Epithelial cell of prostate (primary cell): ENCODE data around the gene RNU6-1.

Experiments used
- DNase-seq: peaks from one replicate; pipeline ENCODE4 v3.0.0-alpha.2; 2011; ENCODE audit warnings: low read depth, low spot score
- H3K27ac ChIP-seq: fragments of 450-650 bp; 2 replicates; pipeline ENCODE4 v1.5.1; 2017; ENCODE audit warnings: mild to moderate bottlenecking

The RNU6-1 gene

DNA sequence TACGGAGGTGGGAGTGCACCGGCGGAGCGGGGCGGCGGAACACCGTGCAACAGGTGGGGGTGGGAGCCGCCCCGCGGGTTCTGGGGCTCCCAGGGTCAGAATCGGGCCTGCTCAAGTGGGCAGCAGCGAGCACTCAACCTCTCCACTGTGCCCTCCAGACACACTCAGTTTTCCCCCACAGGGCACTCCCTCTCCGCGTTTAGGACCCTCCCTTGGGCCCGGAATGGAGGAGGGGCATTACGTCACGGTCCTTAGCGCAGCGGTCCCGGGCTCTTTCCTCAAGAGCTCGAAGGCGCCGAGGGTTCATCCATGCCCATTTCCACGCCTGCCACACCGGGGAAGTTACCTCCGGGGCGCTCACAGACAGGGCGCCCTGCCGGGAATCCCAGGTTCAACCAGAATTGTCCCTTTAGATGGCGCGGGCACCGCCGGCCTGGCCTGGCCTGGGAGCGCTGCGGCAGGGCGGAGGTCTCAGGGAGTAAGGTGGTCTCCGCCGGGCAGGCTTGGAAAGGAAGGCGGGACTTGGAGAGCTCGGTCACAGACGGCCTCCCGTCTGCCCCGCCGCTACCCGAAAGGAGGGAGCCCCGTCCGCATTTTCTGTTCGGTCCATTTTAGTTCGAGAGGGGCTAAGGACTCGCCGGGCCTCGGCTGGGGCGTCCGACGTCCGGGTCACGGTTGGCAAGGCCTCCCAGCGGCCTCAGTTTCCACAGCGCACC is 5.1 kb downstream of the RNU6-1 start:
- no peak for DNase-seq
- H3K27ac ChIP-seq, result no peak overlapping the region

DNA sequence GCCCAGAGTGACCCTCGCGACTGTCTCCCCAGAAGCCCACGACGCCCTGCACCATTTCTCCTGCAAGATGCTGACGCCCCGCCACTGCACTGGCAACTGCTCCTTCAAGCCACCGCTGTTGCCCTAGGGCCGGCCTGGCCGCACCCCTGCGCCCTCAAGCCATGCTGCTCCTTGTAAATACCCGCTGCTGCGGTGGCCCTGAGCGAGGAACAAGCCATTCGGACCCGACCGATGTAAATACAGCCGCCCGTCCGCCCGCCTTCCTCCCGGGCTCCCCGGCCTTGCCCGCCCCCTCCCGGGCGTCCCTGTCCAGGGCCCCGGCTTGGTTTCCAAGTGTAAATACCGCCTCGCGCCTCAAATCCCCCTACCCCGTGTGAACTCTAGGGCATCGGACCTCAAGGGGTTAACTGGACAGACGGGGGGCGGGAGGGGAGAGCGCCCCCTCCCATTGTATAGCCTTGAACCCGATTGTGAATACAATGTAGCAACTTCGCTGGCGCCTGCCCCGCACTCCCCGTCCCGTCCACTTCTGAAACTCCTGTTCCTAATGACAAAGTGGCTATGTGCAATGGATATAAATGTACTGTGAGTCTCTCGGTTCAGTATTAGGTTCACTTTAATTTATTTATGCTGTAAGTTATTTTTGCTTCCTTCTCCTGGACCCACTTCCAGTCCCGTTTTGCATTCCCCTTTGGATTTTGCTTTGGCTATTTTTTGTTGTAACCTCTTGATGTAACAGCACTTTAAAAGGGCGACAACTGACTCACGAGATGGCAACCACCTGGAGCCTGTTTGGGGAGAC is 5.9 kb downstream of the RNU6-1 start:
- DNase-seq, result no peak

DNA sequence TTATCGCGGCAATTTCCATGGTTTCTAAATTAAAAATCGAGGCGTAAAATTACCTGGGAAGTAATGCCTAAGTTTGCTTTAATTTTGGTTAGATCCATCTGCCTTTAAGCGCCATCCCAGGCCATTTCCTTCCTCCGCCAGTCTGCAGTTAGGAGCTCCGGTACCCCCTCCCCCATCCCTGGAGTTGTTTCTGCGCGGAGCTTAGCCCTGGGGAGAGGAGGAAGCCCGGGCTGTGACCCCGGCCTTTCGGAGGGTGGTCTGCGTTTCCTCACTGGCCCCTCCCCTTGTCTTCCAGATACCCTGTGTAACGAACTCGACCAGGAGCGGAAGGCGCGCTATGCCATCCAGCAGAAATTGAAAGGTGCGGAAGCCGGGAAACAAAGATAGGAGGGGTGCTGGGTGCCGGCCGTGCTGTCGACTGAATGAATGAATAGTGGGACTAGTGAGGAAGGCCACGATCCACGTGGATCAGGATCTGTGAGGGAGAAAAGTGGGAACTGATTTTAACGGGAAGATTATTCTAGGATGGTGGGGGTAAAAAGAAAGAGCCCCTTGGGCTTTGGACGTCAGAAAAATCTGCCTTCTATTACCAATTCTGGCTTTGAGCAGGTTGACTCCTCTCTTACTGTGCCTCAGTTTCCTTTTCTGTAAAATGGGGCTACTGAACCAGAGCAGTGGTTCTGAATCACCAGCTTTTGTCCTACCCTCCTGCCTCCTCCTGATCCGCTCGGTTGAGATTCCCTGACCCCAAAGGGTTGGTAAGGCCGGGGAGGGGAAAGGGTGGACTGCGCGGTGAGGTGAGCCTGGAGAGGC is 6.7 kb downstream of the RNU6-1 start:
- H3K27ac ChIP-seq, result no peak overlapping the region
- DNase-seq, result no peak

More for the DNA sequence above, 5.9 kb downstream of the RNU6-1 start:
- no peak overlapping the region for H3K27ac ChIP-seq

DNA sequence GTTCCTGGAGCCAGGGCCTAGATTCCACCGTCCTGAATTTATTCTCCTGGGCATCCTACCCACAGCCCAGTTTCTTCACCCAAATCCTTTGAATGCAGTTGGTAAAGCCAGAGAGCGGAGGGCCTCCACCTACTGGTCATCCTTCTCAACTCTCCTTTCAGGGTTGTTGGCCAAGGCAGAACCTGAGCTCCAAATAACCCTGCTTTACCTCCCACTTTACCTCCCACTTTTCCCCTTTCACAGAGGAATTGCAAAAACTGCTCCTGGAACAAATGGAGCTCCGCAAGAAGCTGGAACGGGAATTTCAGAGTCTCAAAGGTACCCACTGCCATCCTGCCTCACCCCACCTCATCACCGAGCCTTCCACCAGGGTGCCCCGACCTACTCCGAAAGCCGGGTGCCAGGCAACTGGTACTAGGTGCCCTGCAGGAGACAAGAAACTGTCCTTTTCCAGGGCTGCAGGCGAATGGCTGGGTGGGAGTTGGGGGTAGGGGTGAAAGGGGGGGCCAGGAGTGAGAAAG is 7.8 kb downstream of the RNU6-1 start:
- DNase-seq, result no peak
- H3K27ac ChIP-seq, result no peak overlapping the region

DNA sequence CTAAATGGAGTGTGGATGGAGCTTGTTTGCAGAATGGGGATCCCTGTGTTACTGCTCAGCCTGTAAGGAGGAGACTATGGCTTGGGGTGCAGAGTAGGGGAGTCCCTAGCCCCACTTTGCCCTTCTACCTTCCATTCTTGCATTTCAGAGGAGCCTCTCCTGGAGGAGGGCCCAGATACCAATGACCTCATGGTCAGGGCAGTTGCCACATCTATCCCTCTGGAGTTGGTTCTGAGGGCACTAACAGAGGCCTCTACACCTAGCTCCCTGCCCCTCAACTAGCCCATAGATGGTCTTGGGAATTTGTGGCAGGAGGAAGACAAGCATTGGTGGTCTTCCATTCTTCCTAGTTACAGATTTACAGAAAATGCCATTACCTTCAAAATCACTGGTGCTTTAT is 8.5 kb downstream of the RNU6-1 start:
- no peak overlapping the region for H3K27ac ChIP-seq

DNA sequence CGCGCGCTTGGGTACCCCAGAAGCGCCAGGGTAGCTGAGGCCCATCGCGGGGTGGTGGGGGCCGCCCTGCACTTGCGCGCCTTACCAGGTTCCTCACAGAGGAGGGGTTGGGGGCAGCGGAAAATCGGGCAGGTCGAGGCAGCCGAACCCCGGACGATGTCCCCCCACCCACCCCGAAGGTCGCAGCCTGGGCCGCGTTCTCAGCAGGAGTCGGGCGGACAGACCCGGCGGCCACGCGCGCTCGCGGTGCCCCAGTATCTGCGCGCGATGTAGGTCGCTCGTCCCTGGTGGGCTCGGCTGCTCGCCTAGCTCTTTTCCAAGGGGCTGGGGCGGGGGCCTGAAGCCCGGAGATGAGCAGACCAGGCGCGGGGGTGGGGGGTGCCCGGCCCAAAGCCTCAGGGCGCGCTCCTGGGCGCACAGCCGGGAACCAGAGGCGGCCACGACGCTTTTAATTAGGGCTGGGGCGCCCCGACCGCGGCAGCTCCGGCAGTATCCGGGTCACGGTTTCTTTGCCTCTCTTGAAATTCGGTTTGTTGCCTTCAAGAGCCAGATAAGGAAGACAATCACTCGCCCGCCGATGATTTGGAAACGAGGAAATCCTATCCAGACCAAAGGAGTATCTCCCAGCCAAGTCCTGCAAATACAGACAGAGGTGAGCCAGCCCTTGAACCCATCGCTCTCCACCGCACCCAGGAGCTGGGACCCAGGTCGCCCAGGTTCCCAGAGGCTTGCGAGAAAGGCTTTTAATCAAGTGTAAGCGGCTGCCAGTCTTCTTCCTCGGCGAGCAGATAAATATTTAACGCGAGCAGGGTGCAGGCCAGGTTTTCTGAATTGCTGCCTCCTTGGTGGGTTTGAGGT is 10.0 kb downstream of the RNU6-1 start:
- DNase-seq, result no peak
- H3K27ac ChIP-seq, result no peak overlapping the region

More for the DNA sequence above, 8.5 kb downstream of the RNU6-1 start:
- DNase-seq, result no peak

DNA sequence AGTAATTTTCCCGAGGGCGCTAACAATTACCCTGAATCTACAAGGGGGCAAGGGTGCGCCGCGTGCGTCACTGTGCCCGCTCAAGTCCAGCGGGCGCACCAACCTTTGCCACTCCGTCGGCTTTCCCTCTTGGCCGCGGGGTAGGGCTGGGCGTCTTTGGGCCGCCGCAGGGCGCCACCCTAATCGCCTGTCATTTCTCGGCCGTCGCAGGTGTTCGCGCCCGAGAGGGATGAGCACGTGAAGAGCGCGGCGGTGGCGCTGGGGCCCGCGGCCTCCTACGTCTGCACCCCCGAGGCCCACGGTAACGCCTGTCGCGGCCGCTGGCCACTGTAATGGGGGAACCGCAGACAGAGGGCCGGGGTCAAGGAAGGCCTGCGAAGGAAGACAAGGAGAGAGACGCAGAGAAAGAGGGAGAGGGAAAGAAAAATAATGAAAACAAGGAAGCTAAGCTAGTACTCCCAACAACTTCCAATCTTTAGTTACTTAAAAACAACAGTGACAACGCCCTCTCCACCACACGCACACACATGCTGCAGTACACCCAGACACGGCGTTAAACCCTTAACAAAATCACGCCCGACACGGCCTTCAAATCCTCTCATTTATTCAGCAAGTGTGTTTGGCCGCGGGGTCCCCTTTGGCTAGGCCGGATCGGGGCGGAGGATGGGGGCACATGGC is 10.7 kb downstream of the RNU6-1 start:
- no peak overlapping the region for H3K27ac ChIP-seq
- DNase-seq, result no peak

DNA sequence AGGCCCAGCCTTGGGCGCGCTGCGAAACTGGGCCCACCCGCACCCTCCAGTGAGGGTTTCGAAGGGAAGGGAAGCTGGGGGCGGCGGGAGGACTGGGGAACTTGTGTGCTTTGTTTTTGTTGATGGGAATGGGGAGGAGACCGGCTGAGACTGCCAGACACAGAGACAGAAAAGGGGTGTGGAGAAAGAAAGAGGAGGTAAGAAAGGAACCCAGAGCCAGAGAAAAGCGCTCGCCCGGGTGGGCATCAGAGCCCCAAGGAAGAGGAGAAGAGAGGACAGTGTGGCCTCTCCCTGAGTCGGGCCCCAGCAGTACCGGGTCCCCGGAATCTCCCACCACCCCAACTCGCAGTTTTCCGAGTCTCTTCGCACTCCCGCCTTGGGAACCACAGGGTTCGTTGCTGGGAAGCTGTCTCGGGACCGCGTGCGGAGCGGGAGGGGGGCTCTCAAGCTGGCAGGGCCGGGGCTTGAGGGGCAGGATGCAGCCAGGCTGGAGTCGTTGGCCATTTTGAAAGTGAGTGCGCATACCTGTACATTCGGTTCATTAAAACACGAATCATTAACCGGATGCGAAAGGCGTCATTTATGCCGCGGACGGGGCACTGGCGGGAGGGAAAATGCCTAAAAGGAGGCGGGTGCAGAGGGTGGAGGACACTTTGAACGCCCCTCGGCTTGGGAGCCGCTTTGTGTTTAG is 11.4 kb downstream of the RNU6-1 start:
- DNase-seq, result no peak
- H3K27ac ChIP-seq, result no peak overlapping the region

DNA sequence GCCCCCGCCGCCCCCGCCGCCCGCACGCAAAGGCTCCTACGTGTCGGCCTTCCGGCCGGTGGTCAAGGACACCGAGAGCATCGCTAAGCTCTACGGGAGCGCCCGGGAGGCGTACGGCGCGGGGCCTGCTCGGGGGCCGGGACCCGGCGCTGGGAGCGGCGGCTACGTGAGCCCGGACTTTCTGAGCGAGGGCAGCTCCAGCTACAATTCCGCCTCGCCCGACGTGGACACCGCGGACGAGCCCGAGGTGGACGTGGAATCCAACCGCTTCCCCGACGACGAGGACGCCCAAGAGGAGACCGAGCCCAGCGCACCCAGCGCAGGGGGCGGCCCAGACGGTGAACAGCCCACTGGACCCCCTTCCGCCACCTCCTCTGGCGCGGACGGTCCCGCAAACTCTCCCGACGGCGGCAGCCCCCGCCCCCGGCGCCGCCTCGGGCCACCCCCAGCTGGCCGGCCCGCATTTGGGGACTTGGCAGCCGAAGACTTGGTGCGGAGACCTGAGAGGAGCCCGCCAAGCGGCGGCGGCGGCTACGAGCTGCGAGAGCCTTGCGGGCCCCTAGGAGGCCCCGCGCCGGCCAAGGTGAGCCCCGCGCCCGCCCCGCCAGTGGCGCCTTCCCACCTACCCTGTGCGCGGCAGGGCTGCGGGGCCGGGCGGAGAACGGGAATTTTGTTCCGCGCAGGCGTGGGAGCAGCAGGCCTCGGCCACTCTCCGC is 12.1 kb downstream of the RNU6-1 start:
- no peak for DNase-seq
- H3K27ac ChIP-seq, result no peak overlapping the region

DNA sequence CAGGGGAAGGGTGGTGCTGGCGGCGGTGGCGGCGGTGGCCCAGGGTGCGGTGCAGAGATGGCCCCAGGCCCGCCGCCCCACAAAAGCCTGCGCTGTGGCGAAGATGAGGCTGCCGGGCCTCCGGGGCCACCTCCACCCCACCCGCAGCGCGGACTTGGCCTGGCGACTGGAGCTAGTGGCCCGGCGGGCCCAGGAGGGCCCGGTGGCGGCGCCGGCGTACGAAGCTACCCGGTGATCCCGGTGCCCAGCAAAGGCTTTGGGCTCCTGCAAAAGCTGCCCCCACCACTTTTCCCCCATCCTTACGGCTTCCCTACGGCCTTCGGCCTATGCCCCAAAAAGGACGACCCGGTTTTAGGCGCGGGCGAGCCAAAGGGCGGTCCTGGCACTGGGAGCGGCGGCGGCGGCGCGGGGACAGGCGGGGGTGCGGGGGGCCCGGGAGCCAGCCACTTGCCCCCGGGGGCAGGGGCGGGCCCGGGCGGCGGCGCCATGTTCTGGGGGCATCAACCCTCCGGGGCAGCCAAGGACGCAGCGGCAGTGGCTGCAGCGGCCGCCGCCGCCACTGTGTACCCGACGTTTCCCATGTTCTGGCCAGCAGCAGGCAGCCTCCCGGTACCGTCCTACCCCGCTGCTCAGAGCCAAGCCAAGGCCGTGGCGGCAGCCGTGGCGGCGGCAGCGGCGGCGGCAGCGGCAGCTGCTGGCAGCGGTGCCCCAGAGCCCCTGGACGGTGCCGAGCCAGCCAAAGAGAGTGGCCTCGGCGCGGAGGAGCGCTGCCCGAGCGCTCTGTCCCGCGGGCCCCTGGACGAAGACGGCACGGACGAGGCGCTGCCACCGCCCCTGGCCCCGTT is 12.9 kb downstream of the RNU6-1 start:
- DNase-seq, result no peak
- H3K27ac ChIP-seq, result no peak overlapping the region

DNA sequence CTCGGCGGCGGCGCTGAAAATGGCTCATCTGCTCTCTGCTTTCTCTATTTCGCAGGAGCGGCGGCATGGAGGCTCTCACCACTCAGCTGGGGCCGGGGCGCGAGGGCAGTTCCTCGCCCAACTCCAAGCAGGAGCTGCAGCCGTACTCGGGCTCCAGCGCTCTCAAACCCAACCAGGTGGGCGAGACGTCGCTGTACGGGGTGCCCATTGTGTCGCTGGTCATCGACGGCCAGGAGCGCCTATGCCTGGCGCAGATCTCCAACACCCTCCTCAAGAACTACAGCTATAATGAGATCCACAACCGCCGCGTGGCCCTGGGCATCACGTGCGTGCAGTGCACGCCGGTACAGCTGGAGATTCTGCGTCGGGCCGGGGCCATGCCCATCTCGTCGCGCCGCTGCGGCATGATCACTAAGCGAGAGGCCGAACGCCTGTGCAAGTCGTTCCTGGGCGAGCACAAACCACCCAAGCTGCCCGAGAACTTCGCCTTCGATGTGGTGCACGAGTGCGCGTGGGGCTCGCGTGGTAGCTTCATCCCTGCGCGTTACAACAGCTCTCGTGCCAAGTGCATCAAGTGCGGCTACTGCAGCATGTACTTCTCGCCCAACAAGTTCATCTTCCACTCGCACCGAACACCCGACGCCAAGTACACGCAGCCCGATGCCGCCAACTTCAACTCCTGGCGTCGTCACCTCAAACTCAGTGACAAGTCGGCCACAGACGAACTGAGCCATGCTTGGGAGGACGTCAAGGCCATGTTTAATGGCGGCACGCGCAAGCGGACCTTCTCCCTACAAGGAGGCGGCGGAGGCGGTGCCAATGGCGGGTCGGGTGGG is 13.7 kb downstream of the RNU6-1 start:
- no peak overlapping the region for H3K27ac ChIP-seq
- no peak for DNase-seq

DNA sequence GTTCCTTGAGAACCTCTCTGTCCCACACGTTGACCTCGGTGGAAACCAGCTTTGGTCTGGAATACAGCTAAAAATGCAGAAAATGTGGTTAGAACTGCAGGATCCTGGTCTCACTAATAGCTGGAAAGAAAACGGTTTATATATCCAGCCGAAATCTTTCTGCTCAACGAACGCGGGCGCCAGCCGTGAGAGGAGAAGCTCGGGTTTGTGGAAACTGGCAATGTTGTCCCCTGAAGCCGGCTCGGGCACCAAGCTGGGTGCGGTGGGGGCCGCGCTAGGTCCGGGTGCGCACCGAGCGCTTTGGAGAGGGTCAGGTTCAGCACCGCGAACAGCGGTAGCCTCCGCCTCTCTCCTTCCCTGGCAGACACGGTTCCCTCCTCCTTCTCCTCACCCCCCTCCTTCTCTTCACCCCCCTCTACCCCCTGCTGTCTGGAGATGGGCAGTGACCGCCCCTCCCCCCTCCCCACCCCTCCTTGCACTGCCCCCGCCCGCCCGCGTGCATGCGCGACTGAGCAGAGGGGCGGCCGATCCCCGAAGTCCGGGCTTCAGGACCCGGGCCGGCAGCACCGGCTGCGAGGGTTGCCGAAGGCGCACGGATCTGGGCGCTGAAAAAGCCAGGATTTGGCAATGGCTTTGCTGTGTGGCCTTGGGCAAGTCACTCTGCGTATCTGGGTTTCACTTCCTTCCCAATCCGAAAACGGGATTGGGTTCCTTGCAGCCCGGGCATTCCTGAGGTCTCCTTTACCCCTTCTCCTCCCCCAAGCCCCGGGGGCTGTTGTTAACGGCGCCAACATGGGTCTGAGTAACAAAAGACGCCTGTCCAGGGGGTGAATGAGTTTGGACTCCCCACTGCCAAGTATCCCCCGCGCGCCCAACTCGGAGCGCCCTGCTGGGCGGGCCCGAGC is 14.6 kb downstream of the RNU6-1 start, which contains the start of gene SKOR1:
Gene SKOR1, plus strand, starts transcription at position 534 of the 905 bp plus-strand sequence. Its CDS starts 94 bp downstream, at position 628.
- no peak within 1 kb of the TSS for H3K27ac ChIP-seq
- no peak for DNase-seq

DNA sequence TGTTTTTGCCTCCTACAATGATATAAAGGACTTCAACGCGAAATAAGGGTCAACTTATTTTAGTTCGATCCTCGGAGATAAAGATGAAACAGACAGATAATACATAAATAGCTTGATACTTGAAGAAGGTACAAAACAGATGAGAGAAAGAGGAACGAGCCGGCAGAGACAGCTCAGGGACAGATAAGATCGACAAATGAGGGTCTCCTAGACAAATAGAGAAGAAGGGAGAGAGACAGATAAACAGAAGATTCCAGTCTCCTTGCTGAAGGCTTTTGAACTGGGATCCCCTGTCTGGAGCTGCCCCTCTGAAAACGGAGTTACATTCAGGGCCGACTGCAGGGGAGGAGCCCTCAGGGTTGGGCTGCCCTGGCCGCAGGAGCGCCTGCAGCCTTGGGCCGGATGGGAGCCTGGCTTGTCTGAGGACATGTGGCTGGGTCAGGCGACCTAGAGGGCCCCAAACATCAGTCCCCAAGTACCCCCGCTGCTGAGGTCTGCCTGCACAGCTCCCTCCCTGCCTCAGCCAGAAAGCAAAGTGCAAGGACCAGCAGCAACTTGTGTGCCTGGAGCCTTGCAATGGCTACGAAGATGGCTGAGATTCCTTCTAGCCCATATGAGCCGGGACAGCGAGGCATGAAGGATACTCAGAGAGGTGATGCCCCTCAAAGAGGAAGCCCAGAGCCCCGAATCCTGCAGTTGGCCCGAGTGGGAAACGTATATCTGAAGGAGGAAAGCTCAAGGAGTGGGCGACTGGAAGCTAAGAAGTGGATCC is 15.5 kb downstream of the RNU6-1 start:
- DNase-seq, result no peak
- H3K27ac ChIP-seq, result no peak overlapping the region
